Loucy (cell line): ENCODE results near the gene CAMLG.
"Not testable (repeated sequence)": the region's sequence is repeated elsewhere in the genome, so short reads cannot be mapped to it uniquely, and the experiment has no call there.

Experiments used
- EZH2phosphoT487 ChIP-seq: fragments of 200-600 bp; IDR thresholded peaks from 2 replicates; pipeline ENCODE4 v1.6.1; 2018; ENCODE audit warnings: antibody characterized with exemption, mild to moderate bottlenecking, moderate library complexity, borderline replicate concordance
- TF ChIP-seq, protein P1 (sequence below): fragments of 200-600 bp; sonication (generic); conservative IDR thresholded peaks from 2 replicates; pipeline ENCODE4 v1.5.1; 2014; ENCODE audit warnings: mild to moderate bottlenecking, antibody characterized with exemption, low read length

DNA sequence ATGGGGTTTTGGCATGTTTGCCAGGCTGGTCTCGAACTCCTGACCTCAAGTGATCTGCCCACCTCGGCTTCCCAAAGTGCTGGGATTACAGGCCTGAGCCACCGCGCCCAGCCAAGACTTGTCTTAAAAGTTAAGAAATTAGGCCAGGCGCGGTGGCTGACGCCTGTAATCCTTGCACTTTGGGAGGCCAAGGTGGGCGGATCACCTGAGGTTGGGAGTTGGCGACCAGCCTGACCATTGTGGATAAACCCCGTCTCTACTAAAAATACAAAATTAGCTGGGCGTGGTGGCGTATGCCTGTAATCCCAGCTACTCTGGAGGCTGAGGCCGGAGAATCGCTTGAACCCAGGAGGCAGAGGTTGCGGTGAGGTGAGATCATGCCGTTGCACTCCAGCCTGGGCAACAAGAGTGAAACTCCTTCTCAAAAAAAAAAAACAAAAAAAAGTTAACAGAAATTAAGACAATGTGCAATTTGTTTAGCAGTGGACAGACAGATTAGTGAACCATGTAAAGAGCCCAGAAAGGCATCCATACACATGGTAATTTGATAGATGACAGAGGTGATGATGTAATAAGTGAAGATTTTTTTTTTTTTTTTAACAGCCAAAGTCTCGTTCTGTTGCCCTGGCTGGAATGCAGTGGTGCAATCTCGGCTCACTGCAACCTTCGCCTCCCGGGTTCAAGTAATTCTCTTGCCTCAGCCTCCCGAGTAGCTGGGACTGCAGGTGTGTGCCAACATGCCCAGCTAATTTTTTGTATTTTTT is 29.4 kb downstream of the CAMLG start:
- TF ChIP-seq, protein P1, sequence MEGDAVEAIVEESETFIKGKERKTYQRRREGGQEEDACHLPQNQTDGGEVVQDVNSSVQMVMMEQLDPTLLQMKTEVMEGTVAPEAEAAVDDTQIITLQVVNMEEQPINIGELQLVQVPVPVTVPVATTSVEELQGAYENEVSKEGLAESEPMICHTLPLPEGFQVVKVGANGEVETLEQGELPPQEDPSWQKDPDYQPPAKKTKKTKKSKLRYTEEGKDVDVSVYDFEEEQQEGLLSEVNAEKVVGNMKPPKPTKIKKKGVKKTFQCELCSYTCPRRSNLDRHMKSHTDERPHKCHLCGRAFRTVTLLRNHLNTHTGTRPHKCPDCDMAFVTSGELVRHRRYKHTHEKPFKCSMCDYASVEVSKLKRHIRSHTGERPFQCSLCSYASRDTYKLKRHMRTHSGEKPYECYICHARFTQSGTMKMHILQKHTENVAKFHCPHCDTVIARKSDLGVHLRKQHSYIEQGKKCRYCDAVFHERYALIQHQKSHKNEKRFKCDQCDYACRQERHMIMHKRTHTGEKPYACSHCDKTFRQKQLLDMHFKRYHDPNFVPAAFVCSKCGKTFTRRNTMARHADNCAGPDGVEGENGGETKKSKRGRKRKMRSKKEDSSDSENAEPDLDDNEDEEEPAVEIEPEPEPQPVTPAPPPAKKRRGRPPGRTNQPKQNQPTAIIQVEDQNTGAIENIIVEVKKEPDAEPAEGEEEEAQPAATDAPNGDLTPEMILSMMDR: not testable (repeated sequence)
- TF ChIP-seq EZH2phosphoT487: not testable (repeated sequence)
